ENCODE data around the gene PGD. TPM values are rescaled to one million over a fixed set of nuclear protein-coding genes. Genes with fewer than 3 reads are reported as not detected.

Gene PGD
- total RNA-seq, 1 experiment from 2014 or later = 291 TPM

DNA sequence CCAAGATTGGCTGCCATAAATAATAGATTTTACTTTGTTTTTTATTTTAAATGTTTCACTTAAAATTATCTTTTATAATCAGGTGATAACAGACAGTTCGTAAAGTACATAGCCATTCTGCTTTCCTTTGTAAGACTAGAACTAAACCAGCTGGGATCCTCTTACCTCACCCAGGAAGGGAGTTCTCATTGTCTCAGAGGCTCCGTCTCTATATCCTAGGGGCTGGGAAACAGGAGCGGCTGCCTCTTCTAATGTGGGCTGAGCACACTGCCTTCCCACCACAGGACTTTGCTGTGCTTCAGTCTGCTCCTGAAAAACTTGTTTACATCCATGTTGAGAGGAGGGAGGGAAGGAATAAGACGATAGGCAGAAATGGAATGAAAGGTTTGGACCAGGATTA, 45.6 kb upstream of the PGD start:
- H3K14ac ChIP-seq (ENCODE audit: insufficient read depth, low read length) = no peak overlapping the region
- H3K36me3 Mint-ChIP-seq (ENCODE audit: insufficient read depth in 1 of 3, low read depth in 3 of 3) = peaks cover 15 to 38% (median 33%) of the 10 kb centered on the region in 3 experiments
- no peaks in the 10 kb centered on the region for H3K27me3 ChIP-seq (ENCODE audit: insufficient read depth, low read length)
- peak overlapping the region; percentile 28 to 91 (median 59) for H3K27ac Mint-ChIP-seq
- no peaks in the 10 kb centered on the region for H3K23me2 ChIP-seq (ENCODE audit: insufficient read length, low read depth, low read length, poor library complexity, severe bottlenecking)
- no peak overlapping the region for H4K8ac ChIP-seq (replicated peaks; ENCODE audit: insufficient read length, low read depth, low read length)
- no peak overlapping the region for H3K9ac ChIP-seq (ENCODE audit: extremely low read depth, insufficient read length, low read length)
- no peak overlapping the region for H4K5ac ChIP-seq (ENCODE audit: insufficient read length, low read depth, low read length)
- H3K18ac ChIP-seq (ENCODE audit: insufficient read length, low read depth, low read length) = no peak overlapping the region
- H3K79me1 ChIP-seq (ENCODE audit: insufficient read depth, low read depth, low read length, poor library complexity, severe bottlenecking) = no peaks in the 10 kb centered on the region
- no peaks in the 10 kb centered on the region for H3K9me3 Mint-ChIP-seq
- H2AK5ac ChIP-seq (ENCODE audit: insufficient read length, low read length) = no peak overlapping the region
- H4K91ac ChIP-seq (ENCODE audit: insufficient read length, low read depth, low read length) = no peak overlapping the region
- no peak overlapping the region for H2BK12ac ChIP-seq (ENCODE audit: insufficient read length, low read depth, low read length)
- TF ChIP-seq CTCF (conservative IDR thresholded peaks at IDR 0.05) = no peak
- no peak overlapping the region for H2BK5ac ChIP-seq (ENCODE audit: insufficient read length, low read length)
- H2BK120ac ChIP-seq (ENCODE audit: low read depth, low read length, poor library complexity, severe bottlenecking) = no peak overlapping the region
- no CpG with 5 or more reads among the region's 4 CpGs for WGBS (ENCODE audit: extremely low coverage, insufficient read length, low lambda C conversion rate)
- H3K56ac ChIP-seq (ENCODE audit: insufficient read length, low read depth, low read length) = no peak overlapping the region
- H3T11ph ChIP-seq (ENCODE audit: low read length) = no peak overlapping the region
- H3K4ac ChIP-seq (ENCODE audit: low read depth, low read length) = no peak overlapping the region
- H2BK20ac ChIP-seq (ENCODE audit: low read depth, low read length, poor library complexity, severe bottlenecking) = no peak overlapping the region
- H2AFZ ChIP-seq (ENCODE audit: low read length) = no peak overlapping the region
- H3K9me3 ChIP-seq (ENCODE audit: control insufficient read depth, low read depth, low read length) = no peaks in the 10 kb centered on the region
- no peak overlapping the region for H3K27ac ChIP-seq (ENCODE audit: insufficient read length, low read depth, low read length)
- no peaks in the 10 kb centered on the region for H3K79me2 ChIP-seq (ENCODE audit: insufficient read depth, low read length)
- peaks cover 2% of the 10 kb centered on the region; the same call in 1 of the 2 replicates for H3K4me1 ChIP-seq (ENCODE audit: insufficient read depth, low read length)
- no peak overlapping the region for H3K23ac ChIP-seq (ENCODE audit: insufficient read length, low read depth, low read length)
- peaks cover 13 to 34% of the 10 kb centered on the region in 2 experiments for H3K4me1 Mint-ChIP-seq
- H3K4me2 ChIP-seq (ENCODE audit: insufficient read depth, insufficient read length, low read length) = no peak overlapping the region
- no peak overlapping the region for H2BK15ac ChIP-seq (ENCODE audit: low read depth, low read length)
- DNase-seq = no peak
- no peaks in the 10 kb centered on the region for H4K20me1 ChIP-seq (ENCODE audit: control insufficient read depth, insufficient read depth, insufficient read length)
- no peak overlapping the region for H3K4me3 Mint-ChIP-seq
- no peaks in the 10 kb centered on the region for H3K27me3 Mint-ChIP-seq (ENCODE audit: low read depth)
